Loucy (cell line): ENCODE measurements around the gene ARFRP1.

Source experiments
- H2AFZ ChIP-seq: fragments of 200-600 bp; sonication (generic); 2 replicates; pipeline ENCODE4 v1.6.0; 2016; ENCODE audit warnings: antibody characterized with exemption, mild to moderate bottlenecking, low read length, moderate library complexity
- H3F3A ChIP-seq: fragments of 200-600 bp; 2 replicates; pipeline ENCODE4 v1.6.0; 2016; ENCODE audit warnings: antibody characterized with exemption, low read depth, mild to moderate bottlenecking
- H3K27me3 ChIP-seq: fragments of 200-600 bp; sonication (generic); 2 replicates; pipeline ENCODE4 v1.6.1; 2014; ENCODE audit warnings: low read length, mild to moderate bottlenecking; ENCODE audit not compliant: insufficient read depth, poor library complexity, severe bottlenecking
- H3K36me3 ChIP-seq: fragments of 200-600 bp; sonication (generic); 2 replicates; pipeline ENCODE4 v1.6.1; 2016; ENCODE audit warnings: low read length; ENCODE audit not compliant: insufficient read depth
- H3K4me1 ChIP-seq: fragments of 200-600 bp; sonication (generic); 2 replicates; pipeline ENCODE4 v1.5.1; 2014; ENCODE audit warnings: low read length, mild to moderate bottlenecking; ENCODE audit not compliant: insufficient read depth, poor library complexity, severe bottlenecking
- H3K4me2 ChIP-seq: fragments of 200-600 bp; sonication (generic); 2 replicates; pipeline ENCODE4 v1.6.0; 2014; ENCODE audit warnings: antibody characterized with exemption, low read length, low read depth, mild to moderate bottlenecking; ENCODE audit not compliant: poor library complexity, severe bottlenecking
- H3K4me3 ChIP-seq: fragments of 200-600 bp; sonication (generic); 2 replicates; pipeline ENCODE4 v1.5.1; 2014; ENCODE audit warnings: low read length, mild to moderate bottlenecking, mixed read lengths; ENCODE audit not compliant: poor library complexity, severe bottlenecking
- H3K79me2 ChIP-seq: fragments of 200-600 bp; sonication (generic); 2 replicates; pipeline ENCODE4 v1.6.1; 2014; ENCODE audit warnings: low read length; ENCODE audit not compliant: insufficient read depth
- H3K9ac ChIP-seq: fragments of 200-600 bp; sonication (generic); 2 replicates; pipeline ENCODE4 v1.6.0; 2014; ENCODE audit warnings: mild to moderate bottlenecking, low read depth, low read length, moderate library complexity; ENCODE audit not compliant: poor library complexity, severe bottlenecking
- H3K9me2 ChIP-seq: fragments of 200-600 bp; sonication (generic); replicated peaks from 2 replicates; pipeline ENCODE4 v1.6.1; 2016; ENCODE audit warnings: low read depth, low read length, mixed read lengths
- H3K9me3 ChIP-seq: fragments of 200-600 bp; sonication (generic); 2 replicates; pipeline ENCODE4 v1.6.1; 2014; ENCODE audit warnings: mild to moderate bottlenecking, antibody characterized with exemption, low read length, low read depth; ENCODE audit not compliant: insufficient read depth
- H4K20me1 ChIP-seq: fragments of 200-600 bp; sonication (generic); 2 replicates; pipeline ENCODE4 v1.6.0; 2014; ENCODE audit warnings: antibody characterized with exemption, low read length, mild to moderate bottlenecking; ENCODE audit not compliant: insufficient read depth, poor library complexity, severe bottlenecking
- EZH2phosphoT487 ChIP-seq: fragments of 200-600 bp; IDR thresholded peaks from 2 replicates; pipeline ENCODE4 v1.6.1; 2018; ENCODE audit warnings: antibody characterized with exemption, mild to moderate bottlenecking, moderate library complexity, borderline replicate concordance
- TF ChIP-seq, protein P1 (sequence below): fragments of 200-600 bp; sonication (generic); conservative IDR thresholded peaks from 2 replicates; pipeline ENCODE4 v1.5.1; 2014; ENCODE audit warnings: mild to moderate bottlenecking, antibody characterized with exemption, low read length

The ARFRP1 gene

GRCh38 chr20:63692436-63693082 is 15.2 kb downstream of the ARFRP1 start:
- H3K4me2 ChIP-seq, result no peak overlapping the region

DNA sequence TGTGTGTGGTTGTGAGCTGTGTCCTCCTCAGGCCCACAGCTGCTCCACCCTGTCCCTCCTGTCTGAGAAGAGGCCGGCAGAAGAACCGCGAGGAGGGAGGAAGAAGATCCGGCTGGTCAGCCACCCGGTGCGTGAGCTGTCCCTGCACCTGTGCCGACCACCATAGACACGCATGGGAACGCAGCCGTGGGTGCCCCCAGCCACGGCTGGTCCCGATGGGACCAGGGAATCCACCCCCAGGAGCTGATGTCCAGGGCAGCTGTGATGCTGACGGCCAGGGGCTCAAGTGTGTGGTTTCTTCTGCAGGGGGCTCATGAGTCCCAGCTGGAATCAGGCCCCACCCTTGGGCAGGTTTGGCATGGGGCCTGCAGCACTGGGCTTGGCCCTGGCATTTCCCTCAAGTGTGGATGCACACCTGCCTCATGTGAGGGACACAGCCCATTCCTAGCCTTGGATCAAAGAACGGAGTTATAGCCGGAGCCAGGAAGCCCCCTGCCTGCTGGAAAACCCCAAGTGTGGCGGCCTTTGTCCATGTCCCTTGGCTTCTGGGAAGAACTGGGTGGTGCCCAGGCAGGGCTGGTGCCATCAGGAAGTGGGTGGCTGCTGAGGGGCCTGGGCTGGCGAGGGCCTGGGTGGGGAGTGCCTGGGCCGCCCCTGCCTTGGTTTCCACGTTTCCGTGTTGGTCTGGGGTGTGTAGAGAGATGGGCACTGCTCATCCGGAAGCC is 15.9 kb downstream of the ARFRP1 start:
- Histone ChIP-seq H2AFZ (no peak overlapping the region), H3F3A (no peaks in the 10 kb centered on the region), H3K27me3 (no peaks in the 10 kb centered on the region), H3K36me3 (no peaks in the 10 kb centered on the region), H3K79me2 (no peaks in the 10 kb centered on the region), H3K4me3 (no peak overlapping the region), H3K9me2 (no peaks in the 10 kb centered on the region), H4K20me1 (no peaks in the 10 kb centered on the region), H3K9ac (no peak overlapping the region), H3K9me3 (no peaks in the 10 kb centered on the region), H3K4me2 (no peak overlapping the region), H3K4me1 (no peaks in the 10 kb centered on the region)
- TF ChIP-seq EZH2phosphoT487, result no peak
- TF ChIP-seq, protein P1, sequence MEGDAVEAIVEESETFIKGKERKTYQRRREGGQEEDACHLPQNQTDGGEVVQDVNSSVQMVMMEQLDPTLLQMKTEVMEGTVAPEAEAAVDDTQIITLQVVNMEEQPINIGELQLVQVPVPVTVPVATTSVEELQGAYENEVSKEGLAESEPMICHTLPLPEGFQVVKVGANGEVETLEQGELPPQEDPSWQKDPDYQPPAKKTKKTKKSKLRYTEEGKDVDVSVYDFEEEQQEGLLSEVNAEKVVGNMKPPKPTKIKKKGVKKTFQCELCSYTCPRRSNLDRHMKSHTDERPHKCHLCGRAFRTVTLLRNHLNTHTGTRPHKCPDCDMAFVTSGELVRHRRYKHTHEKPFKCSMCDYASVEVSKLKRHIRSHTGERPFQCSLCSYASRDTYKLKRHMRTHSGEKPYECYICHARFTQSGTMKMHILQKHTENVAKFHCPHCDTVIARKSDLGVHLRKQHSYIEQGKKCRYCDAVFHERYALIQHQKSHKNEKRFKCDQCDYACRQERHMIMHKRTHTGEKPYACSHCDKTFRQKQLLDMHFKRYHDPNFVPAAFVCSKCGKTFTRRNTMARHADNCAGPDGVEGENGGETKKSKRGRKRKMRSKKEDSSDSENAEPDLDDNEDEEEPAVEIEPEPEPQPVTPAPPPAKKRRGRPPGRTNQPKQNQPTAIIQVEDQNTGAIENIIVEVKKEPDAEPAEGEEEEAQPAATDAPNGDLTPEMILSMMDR, result no peak

More at GRCh38 chr20:63692436-63693082, 15.2 kb downstream of the ARFRP1 start:
- Histone ChIP-seq H3K79me2 (no peaks in the 10 kb centered on the region), H3K4me3 (no peak overlapping the region), H3F3A (no peaks in the 10 kb centered on the region), H4K20me1 (no peaks in the 10 kb centered on the region), H2AFZ (no peak overlapping the region), H3K9ac (no peak overlapping the region), H3K9me2 (no peaks in the 10 kb centered on the region), H3K27me3 (no peaks in the 10 kb centered on the region), H3K4me1 (no peaks in the 10 kb centered on the region), H3K36me3 (no peaks in the 10 kb centered on the region), H3K9me3 (no peaks in the 10 kb centered on the region)
- no peak for TF ChIP-seq EZH2phosphoT487
- TF ChIP-seq, protein P1, result no peak

DNA sequence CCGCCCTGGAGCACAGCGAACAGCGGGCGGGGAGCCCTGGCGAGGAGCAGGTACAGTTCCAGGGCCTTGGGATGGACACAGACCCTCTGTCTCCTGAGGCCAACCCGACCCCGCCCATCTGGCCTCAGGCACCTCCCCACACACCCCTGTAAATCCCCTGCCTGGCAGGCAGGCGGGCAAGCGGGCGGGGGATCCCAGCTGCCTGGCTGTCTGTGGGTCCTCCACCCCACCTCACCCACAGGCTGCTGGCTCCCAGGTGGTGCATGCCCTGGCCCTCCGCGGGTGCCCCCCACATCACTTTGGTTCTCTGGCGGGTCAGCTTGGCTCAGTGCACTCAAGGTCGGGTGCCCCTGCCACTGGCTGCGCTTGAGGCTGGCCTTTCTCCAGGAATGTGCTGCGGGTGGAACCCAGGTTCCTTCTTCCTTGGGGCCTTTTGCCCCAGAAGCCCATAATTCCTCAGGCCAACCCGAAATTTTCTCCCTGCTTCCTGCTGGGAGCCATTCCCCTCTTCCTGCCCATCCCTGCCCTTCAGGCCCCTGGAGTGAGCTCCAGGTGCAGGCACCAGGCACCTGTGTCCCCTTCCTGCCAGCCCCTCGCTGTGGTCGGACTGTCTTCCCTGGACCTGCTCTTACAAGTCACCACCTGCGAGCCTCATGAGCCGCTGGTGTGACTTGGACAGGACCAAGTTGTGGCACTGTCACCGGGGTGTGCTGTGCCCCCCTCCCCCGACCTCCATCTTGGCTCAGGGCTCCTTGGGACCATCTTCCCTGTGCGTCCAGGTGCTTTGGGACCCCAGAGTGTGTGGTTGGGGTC is 16.7 kb downstream of the ARFRP1 start:
- Histone ChIP-seq H3K4me2 (no peak overlapping the region), H3K9me3 (no peaks in the 10 kb centered on the region), H3K4me1 (no peaks in the 10 kb centered on the region), H3K79me2 (no peaks in the 10 kb centered on the region), H3F3A (no peaks in the 10 kb centered on the region), H2AFZ (no peak overlapping the region), H3K36me3 (no peaks in the 10 kb centered on the region), H3K9ac (no peak overlapping the region), H4K20me1 (no peaks in the 10 kb centered on the region), H3K27me3 (no peaks in the 10 kb centered on the region), H3K9me2 (no peaks in the 10 kb centered on the region), H3K4me3 (no peak overlapping the region)
- TF ChIP-seq, protein P1, result no peak
- no peak for TF ChIP-seq EZH2phosphoT487
